ENCODE results near the gene STOX2. TPM values are rescaled to one million over a fixed set of nuclear protein-coding genes. Genes with fewer than 3 reads are reported as not detected.

STOX2 gene
- total and polyA plus RNA-seq, 2 of the 8 experiments (the other 6 are each of a cell fraction or from before 2014, with no cell fraction given) = 5.5 to 20.0 TPM

GRCh38 chr4:183967266-183967665 lies 62.2 kb downstream of the STOX2 start (continued):
- TF ChIP-seq KDM5A (IDR thresholded peaks at IDR 0.05; ENCODE audit: low read length) (no peak), RBBP5 (IDR thresholded peaks at IDR 0.05; ENCODE audit: borderline replicate concordance, low read depth, low read length) (no peak), NRF1 (IDR thresholded peaks at IDR 0.05; ENCODE audit: low read depth, low read length) (no peak)
- TF ChIP-seq, protein P1, sequence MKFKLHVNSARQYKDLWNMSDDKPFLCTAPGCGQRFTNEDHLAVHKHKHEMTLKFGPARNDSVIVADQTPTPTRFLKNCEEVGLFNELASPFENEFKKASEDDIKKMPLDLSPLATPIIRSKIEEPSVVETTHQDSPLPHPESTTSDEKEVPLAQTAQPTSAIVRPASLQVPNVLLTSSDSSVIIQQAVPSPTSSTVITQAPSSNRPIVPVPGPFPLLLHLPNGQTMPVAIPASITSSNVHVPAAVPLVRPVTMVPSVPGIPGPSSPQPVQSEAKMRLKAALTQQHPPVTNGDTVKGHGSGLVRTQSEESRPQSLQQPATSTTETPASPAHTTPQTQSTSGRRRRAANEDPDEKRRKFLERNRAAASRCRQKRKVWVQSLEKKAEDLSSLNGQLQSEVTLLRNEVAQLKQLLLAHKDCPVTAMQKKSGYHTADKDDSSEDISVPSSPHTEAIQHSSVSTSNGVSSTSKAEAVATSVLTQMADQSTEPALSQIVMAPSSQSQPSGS (IDR thresholded peaks at IDR 0.05; ENCODE audit: low read length) = no peak
